ENCODE measurements around the gene MAN1B1. TPM values are rescaled to one million over a fixed set of nuclear protein-coding genes. Genes with fewer than 3 reads are reported as not detected.

MAN1B1 gene
- total and polyA plus RNA-seq, 2 donors (not counting 3 experiments of a cell fraction or from before 2014, with no cell fraction given): 75.3 to 83.3 TPM

DNA sequence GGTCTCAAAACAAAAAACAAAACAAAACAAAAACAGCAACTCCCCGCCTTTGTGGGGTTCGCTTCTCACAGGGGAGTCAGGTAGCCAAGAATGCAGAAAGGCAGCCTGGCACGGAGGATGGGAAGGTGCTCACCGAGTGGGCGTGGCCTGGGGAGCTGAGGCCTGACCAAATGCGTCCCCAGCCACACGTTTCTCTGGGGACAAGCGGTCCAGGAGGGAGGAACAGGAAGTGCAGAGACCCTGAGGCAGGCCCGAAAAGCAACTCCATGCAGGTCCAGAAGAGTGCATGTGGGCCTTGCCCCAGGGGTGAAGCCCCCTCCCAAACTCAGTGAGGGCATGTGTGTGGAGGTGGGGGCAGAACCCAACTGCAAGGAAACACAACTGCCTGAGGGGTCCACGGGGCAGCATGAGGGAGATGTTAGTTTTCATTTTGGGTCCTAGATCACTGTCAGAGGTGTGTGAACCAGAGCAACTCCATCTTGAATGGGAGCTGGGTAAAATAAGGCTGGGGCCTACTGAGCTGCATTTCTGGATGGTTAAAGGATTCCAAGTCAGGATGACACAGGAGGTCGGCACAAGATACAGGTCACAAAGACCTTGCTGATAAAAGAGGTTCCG, 12.0 kb upstream of the MAN1B1 start:
- dilution Hi-C loops (cut with MboI; ENCODE audit: extremely low pct_ligation_motif_present, low sequenced_read_pairs): no loop called here
- no peak overlapping the region for H3K9ac ChIP-seq (replicated peaks; ENCODE audit: extremely low read depth, insufficient read depth, low read length)
- peaks cover 10% of the 10 kb centered on the region for H3K4me1 ChIP-seq (ENCODE audit: control insufficient read depth, extremely low read depth, insufficient read depth, low read length)
- FAIRE-seq (no peak), DNase-seq (ENCODE audit: low read depth, low spot score) (no peak)
- ChIA-PET POLR2A (no interaction called here), CTCF (interaction anchor here (2.9 kb wide), 1 partner anchor 11 kb away, joined by 13 read pairs; no protein-coding TSS in a partner anchor)
- H3K4me2 ChIP-seq (ENCODE audit: insufficient read depth, low read length): no peak overlapping the region
- BruUV-seq (replicated peaks): no TSS peak
- no peak for TF ChIP-seq FOS (IDR thresholded peaks at IDR 0.05; ENCODE audit: borderline replicate concordance, insufficient read depth, low read length)
- no peak for TF ChIP-seq EZH2 (IDR thresholded peaks at IDR 0.05; ENCODE audit: borderline replicate concordance, low read depth, low read length, severe bottlenecking)
- no peak for TF ChIP-seq POLR2A (IDR thresholded peaks at IDR 0.05; ENCODE audit: low read depth, low read length)
- TF ChIP-seq, protein P1, sequence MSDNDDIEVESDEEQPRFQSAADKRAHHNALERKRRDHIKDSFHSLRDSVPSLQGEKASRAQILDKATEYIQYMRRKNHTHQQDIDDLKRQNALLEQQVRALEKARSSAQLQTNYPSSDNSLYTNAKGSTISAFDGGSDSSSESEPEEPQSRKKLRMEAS (IDR thresholded peaks at IDR 0.05; ENCODE audit: insufficient read depth, insufficient read length): no peak
- TF ChIP-seq, protein P2, sequence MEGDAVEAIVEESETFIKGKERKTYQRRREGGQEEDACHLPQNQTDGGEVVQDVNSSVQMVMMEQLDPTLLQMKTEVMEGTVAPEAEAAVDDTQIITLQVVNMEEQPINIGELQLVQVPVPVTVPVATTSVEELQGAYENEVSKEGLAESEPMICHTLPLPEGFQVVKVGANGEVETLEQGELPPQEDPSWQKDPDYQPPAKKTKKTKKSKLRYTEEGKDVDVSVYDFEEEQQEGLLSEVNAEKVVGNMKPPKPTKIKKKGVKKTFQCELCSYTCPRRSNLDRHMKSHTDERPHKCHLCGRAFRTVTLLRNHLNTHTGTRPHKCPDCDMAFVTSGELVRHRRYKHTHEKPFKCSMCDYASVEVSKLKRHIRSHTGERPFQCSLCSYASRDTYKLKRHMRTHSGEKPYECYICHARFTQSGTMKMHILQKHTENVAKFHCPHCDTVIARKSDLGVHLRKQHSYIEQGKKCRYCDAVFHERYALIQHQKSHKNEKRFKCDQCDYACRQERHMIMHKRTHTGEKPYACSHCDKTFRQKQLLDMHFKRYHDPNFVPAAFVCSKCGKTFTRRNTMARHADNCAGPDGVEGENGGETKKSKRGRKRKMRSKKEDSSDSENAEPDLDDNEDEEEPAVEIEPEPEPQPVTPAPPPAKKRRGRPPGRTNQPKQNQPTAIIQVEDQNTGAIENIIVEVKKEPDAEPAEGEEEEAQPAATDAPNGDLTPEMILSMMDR (IDR thresholded peaks at IDR 0.05; ENCODE audit: extremely low read depth in 1 of 2, insufficient read depth in 1 of 2, low read depth in 1 of 2, low read length in 2 of 2): no peak
- TF ChIP-seq GATA2 (IDR thresholded peaks at IDR 0.05; ENCODE audit: insufficient read depth, insufficient read length, low read depth, low read length): no peak
- H2AFZ ChIP-seq (ENCODE audit: low read depth, low read length): no peak overlapping the region
- H3K79me2 ChIP-seq (ENCODE audit: control insufficient read depth, insufficient read depth, low read length): peaks cover 6% of the 10 kb centered on the region
- H3K4me3 ChIP-seq (replicated peaks in 1 of 3; ENCODE audit: insufficient read depth in 1 of 3, low read depth in 1 of 3, low read length in 3 of 3): no peak overlapping the region
- no peaks in the 10 kb centered on the region for H3K9me3 ChIP-seq (replicated peaks; ENCODE audit: control insufficient read depth, insufficient read depth, low read length)
- H3K27ac ChIP-seq (ENCODE audit: insufficient read depth, low read depth, low read length): no peak overlapping the region
- no peaks in the 10 kb centered on the region for H3K9me1 ChIP-seq (replicated peaks; ENCODE audit: control insufficient read depth, extremely low read depth, insufficient read depth, low read length)
- no peaks in the 10 kb centered on the region for H4K20me1 ChIP-seq (replicated peaks; ENCODE audit: control insufficient read depth, extremely low read depth, insufficient read depth, low read length)
- intact Hi-C loops (cut with micrococcal nuclease): no loop called here
- H3K36me3 ChIP-seq (ENCODE audit: control insufficient read depth in 2 of 2, extremely low read depth in 1 of 2, insufficient read depth in 2 of 2, low read length in 2 of 2): peaks cover 0 to 7% of the 10 kb centered on the region in 2 experiments
- no peaks in the 10 kb centered on the region for H3K27me3 ChIP-seq (ENCODE audit: control insufficient read depth in 2 of 2, insufficient read depth in 2 of 2, low read length in 2 of 2)

Data from endothelial cell of umbilical vein (primary cell).